GM19025 (cell line): ENCODE data around the gene ZNF530.
A peak's percentile ranks its signal among the peaks of the same experiment; 100 is the strongest.

Experiments
- ATAC-seq: cut with Tn5 transposase; IDR thresholded peaks from one replicate; pipeline ENCODE4 v1.9.1; 2021; ENCODE audit warnings: mild to moderate bottlenecking, low read depth, moderate library complexity; ENCODE audit not compliant: unreplicated experiment

The ZNF530 gene

GRCh38 chr19:57599761-57600383, at the start of gene ZNF530:
ZNF530 (plus strand) TSS chr19:57599885; CDS start chr19:57604346, 4,461 bp downstream.
- ATAC-seq: peak; percentile 99

GRCh38 chr19:57552432-57552831, 47.3 kb upstream of the ZNF530 start:
- ATAC-seq: no peak

- ATAC-seq: no peak
Observed at GRCh38 chr19:57557659-57558058, 42.0 kb upstream of the ZNF530 start.

- ATAC-seq: no peak
Observed at GRCh38 chr19:57558525-57558924, 41.2 kb upstream of the ZNF530 start.

GRCh38 chr19:57559008-57559403, 40.7 kb upstream of the ZNF530 start:
- no peak for ATAC-seq

- peak; percentile 96 for ATAC-seq
Observed at GRCh38 chr19:57559404-57560025, 40.2 kb upstream of the ZNF530 start, which contains the start of gene ZNF550. ZNF550 (minus strand) TSS chr19:57559863; CDS start chr19:57559682, 181 bp downstream.

- ATAC-seq: no peak
Observed at GRCh38 chr19:57560049-57560491, 39.6 kb upstream of the ZNF530 start.

- ATAC-seq: no peak
Observed at GRCh38 chr19:57563547-57563946, 36.1 kb upstream of the ZNF530 start.

GRCh38 chr19:57566396-57567265, 33.1 kb upstream of the ZNF530 start:
- ATAC-seq: no peak

GRCh38 chr19:57570707-57571106, 29.0 kb upstream of the ZNF530 start:
- ATAC-seq: no peak

- no peak for ATAC-seq
Observed at GRCh38 chr19:57572415-57572947, 27.2 kb upstream of the ZNF530 start.

GRCh38 chr19:57576661-57577060, 23.0 kb upstream of the ZNF530 start:
- ATAC-seq: no peak

GRCh38 chr19:57578487-57579205, 21.0 kb upstream of the ZNF530 start, which contains the start of gene ZNF416:
ZNF416 (minus strand) TSS chr19:57578911; CDS start chr19:57578704, 207 bp downstream.
- ATAC-seq: peak; percentile 94

GRCh38 chr19:57583104-57583520, 16.6 kb upstream of the ZNF530 start:
- no peak for ATAC-seq

GRCh38 chr19:57583521-57584416, 15.9 kb upstream of the ZNF530 start, which contains the start of gene ZIK1:
ZIK1 (plus strand) TSS chr19:57584145; CDS start chr19:57584357, 212 bp downstream.
- peak; percentile 77 for ATAC-seq

GRCh38 chr19:57587529-57587928, 12.2 kb upstream of the ZNF530 start:
- no peak for ATAC-seq

- ATAC-seq: no peak
Observed at GRCh38 chr19:57599377-57599760, 316 bp upstream of the ZNF530 start.

- no peak for ATAC-seq
Observed at GRCh38 chr19:57606931-57607330, 7.2 kb downstream of the ZNF530 start.

- ATAC-seq: no peak
Observed at GRCh38 chr19:57611113-57611512, 11.4 kb downstream of the ZNF530 start.
